A673 (cell line): ENCODE data around the gene MORC1. TPM values are rescaled to one million over a fixed set of nuclear protein-coding genes. Genes with fewer than 3 reads are reported as not detected.

Experiments used
- BruUV-seq: library from RNA; stranded (reverse); fragments of 400-500 nt; replicated peaks from 2 replicates; lab custom pipeline; 2021; lab: Mats Ljungman, UMichigan
- CTCF ChIA-PET: fragments of 300-600 bp; sonication (Branson Sonifier 250); formaldehyde crosslinking; loops from one replicate; lab custom pipeline; 2022; ENCODE audit warnings: antibody characterized with exemption; lab: Charles Lee
- POLR2A ChIA-PET: fragments of 300-600 bp; sonication (Branson Sonifier 250); formaldehyde crosslinking; loops from one replicate; lab custom pipeline; 2022; ENCODE audit warnings: antibody characterized with exemption; ENCODE audit not compliant: low non-redundant PET; lab: Charles Lee
- DNase-seq: peaks from one replicate; pipeline ENCODE4 v3.0.0-alpha.2; 2015; ENCODE audit warnings: low spot score
- H3K27ac ChIP-seq: fragments of 200-600 bp; sonication (generic); 2 replicates; pipeline ENCODE4 v1.5.1; 2016; ENCODE audit warnings: mixed run types, low read depth, mild to moderate bottlenecking, mixed read lengths, antibody characterized with exemption, low read length; ENCODE audit not compliant: poor library complexity, severe bottlenecking
- H3K27me3 ChIP-seq: fragments of 200-600 bp; sonication (generic); replicated peaks from 2 replicates; pipeline ENCODE4 v1.6.1; 2017; ENCODE audit warnings: mixed run types, low read depth, mild to moderate bottlenecking, mixed read lengths, antibody characterized with exemption, low read length; ENCODE audit not compliant: insufficient read depth, poor library complexity
- H3K36me3 ChIP-seq: fragments of 200-600 bp; sonication (generic); 2 replicates; pipeline ENCODE4 v1.6.1; 2016; ENCODE audit warnings: mixed run types, mild to moderate bottlenecking, mixed read lengths, antibody characterized with exemption, low read length; ENCODE audit not compliant: insufficient read depth, poor library complexity, severe bottlenecking
- H3K4me1 ChIP-seq: fragments of 200-600 bp; sonication (generic); 2 replicates; pipeline ENCODE4 v1.6.1; 2017; ENCODE audit warnings: mixed run types, mild to moderate bottlenecking, mixed read lengths, antibody characterized with exemption, low read length; ENCODE audit not compliant: insufficient read depth, poor library complexity, severe bottlenecking
- H3K4me3 ChIP-seq: fragments of 200-600 bp; sonication (generic); 2 replicates; pipeline ENCODE4 v1.5.1; 2016; ENCODE audit warnings: low read depth, mixed run types, mild to moderate bottlenecking, mixed read lengths, low read length; ENCODE audit not compliant: poor library complexity, severe bottlenecking
- H3K9me3 ChIP-seq: fragments of 200-600 bp; sonication (generic); 2 replicates; pipeline ENCODE4 v1.6.1; 2016; ENCODE audit warnings: mixed run types, low read depth, mild to moderate bottlenecking, mixed read lengths, antibody characterized with exemption, low read length; ENCODE audit not compliant: poor library complexity, severe bottlenecking
- EZH2 ChIP-seq: fragments of 200-600 bp; sonication (generic); IDR thresholded peaks from 2 replicates; pipeline ENCODE4 v1.6.1; 2017; ENCODE audit warnings: borderline replicate concordance, low read depth, mild to moderate bottlenecking, mixed read lengths, antibody characterized with exemption, low read length; ENCODE audit not compliant: poor library complexity, severe bottlenecking
- intact Hi-C: fragments of 100-400 bp; cut with micrococcal nuclease; formaldehyde crosslinking; loops from one replicate; pipeline ENCODE4 v1.10.0; 2022; ENCODE audit not compliant: unreplicated experiment
- total RNA-seq: library from RNA; stranded (reverse); gene quantifications from 2 replicates; pipeline ENCODE4 v1.2.3, GENCODE V29; 2021
- TF ChIP-seq, protein P1 (sequence below): fragments of 300-800, 200-600 bp; sonication (generic); conservative IDR thresholded peaks from 2 replicates; pipeline ENCODE4 v1.5.1; 2017; ENCODE audit warnings: low read depth, mild to moderate bottlenecking, antibody characterized with exemption, low read length, moderate library complexity, mixed read lengths

MORC1 gene
- total RNA-seq, 1 experiment from 2014 or later, result 0.88 TPM

GRCh38 chr3:109149078-109149477, 31.1 kb upstream of the MORC1 start:
- Histone ChIP-seq H3K27ac (no peak overlapping the region), H3K4me1 (no peaks in the 10 kb centered on the region), H3K9me3 (no peaks in the 10 kb centered on the region), H3K4me3 (no peak overlapping the region), H3K36me3 (no peaks in the 10 kb centered on the region), H3K27me3 (no peaks in the 10 kb centered on the region)
- intact Hi-C loops, result no loop called here
- TF ChIP-seq EZH2, result no peak
- TF ChIP-seq, protein P1, sequence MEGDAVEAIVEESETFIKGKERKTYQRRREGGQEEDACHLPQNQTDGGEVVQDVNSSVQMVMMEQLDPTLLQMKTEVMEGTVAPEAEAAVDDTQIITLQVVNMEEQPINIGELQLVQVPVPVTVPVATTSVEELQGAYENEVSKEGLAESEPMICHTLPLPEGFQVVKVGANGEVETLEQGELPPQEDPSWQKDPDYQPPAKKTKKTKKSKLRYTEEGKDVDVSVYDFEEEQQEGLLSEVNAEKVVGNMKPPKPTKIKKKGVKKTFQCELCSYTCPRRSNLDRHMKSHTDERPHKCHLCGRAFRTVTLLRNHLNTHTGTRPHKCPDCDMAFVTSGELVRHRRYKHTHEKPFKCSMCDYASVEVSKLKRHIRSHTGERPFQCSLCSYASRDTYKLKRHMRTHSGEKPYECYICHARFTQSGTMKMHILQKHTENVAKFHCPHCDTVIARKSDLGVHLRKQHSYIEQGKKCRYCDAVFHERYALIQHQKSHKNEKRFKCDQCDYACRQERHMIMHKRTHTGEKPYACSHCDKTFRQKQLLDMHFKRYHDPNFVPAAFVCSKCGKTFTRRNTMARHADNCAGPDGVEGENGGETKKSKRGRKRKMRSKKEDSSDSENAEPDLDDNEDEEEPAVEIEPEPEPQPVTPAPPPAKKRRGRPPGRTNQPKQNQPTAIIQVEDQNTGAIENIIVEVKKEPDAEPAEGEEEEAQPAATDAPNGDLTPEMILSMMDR, result no peak
- ChIA-PET POLR2A (no interaction called here), CTCF (no interaction called here)
- BruUV-seq, result no TSS peak
- DNase-seq, result no peak

DNA sequence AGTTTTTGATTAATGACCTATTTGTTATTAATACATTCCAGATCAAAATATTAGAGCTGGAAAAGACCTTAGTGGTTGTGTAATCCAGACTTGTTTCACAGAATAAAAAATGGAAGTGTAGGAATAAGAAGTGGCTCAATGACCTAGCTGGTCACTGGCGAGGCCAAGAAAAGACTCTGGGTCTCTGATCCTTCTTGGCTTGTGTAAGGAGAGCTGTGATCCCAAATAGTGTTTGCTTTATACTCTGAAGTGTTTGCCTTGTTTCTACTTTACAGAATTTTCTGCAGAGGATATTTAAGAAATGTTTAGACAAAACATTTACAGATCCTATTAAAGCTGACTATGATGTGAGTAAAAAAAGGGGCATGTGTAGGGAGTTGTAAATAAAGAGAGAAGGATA, 25.7 kb upstream of the MORC1 start:
- Histone ChIP-seq H3K27me3 (no peaks in the 10 kb centered on the region), H3K4me1 (no peaks in the 10 kb centered on the region), H3K36me3 (no peaks in the 10 kb centered on the region), H3K9me3 (no peaks in the 10 kb centered on the region), H3K4me3 (no peak overlapping the region), H3K27ac (no peak overlapping the region)
- ChIA-PET CTCF (no interaction called here), POLR2A (no interaction called here)
- BruUV-seq, result no TSS peak
- DNase-seq, result no peak
- TF ChIP-seq, protein P1, result no peak
- no peak for TF ChIP-seq EZH2
- intact Hi-C loops, result no loop called here

GRCh38 chr3:109140318-109140717, 22.4 kb upstream of the MORC1 start:
- Histone ChIP-seq H3K36me3 (no peaks in the 10 kb centered on the region), H3K27me3 (no peaks in the 10 kb centered on the region), H3K27ac (no peak overlapping the region), H3K9me3 (no peaks in the 10 kb centered on the region), H3K4me1 (no peaks in the 10 kb centered on the region), H3K4me3 (no peak overlapping the region)
- intact Hi-C loops, result no loop called here
- no TSS peak for BruUV-seq
- ChIA-PET POLR2A (no interaction called here), CTCF (no interaction called here)
- TF ChIP-seq EZH2, result no peak
- TF ChIP-seq, protein P1, result no peak
- no peak for DNase-seq
